Cardiac muscle cell (in vitro differentiated cells and primary cell): ENCODE results near the gene TBC1D8. TPM values are rescaled to one million over a fixed set of nuclear protein-coding genes. Genes with fewer than 3 reads are reported as not detected.
"Not testable (repeated sequence)": the region's sequence is repeated elsewhere in the genome, so short reads cannot be mapped to it uniquely, and the experiment has no call there.

Experiments used
- DNase-seq, 2 donors: peaks; one replicate each; pipeline versions ENCODE4 v3.0.0 to v3.0.0-alpha.2; 2010 to 2017; ENCODE audit warnings: low read depth in 1 of 2, low spot score in 1 of 2
- H3K27ac ChIP-seq: fragments of 200-600 bp; sonication (generic); 2 replicates; pipeline ENCODE4 v1.5.1; 2016
- H3K27me3 ChIP-seq: fragments of 200-600 bp; sonication (generic); 2 replicates; pipeline ENCODE4 v1.6.0; 2016; ENCODE audit warnings: control low read depth
- H3K36me3 ChIP-seq: fragments of 200-600 bp; sonication (generic); 2 replicates; pipeline ENCODE4 v1.5.1; 2016; ENCODE audit warnings: control low read depth
- H3K4me1 ChIP-seq: fragments of 200-600 bp; sonication (generic); 2 replicates; pipeline ENCODE4 v1.8.1; 2017; ENCODE audit warnings: low read depth, mild to moderate bottlenecking, mixed run types
- H3K4me3 ChIP-seq: fragments of 200-600 bp; sonication (generic); 2 replicates; pipeline ENCODE4 v1.5.1; 2016; ENCODE audit warnings: mild to moderate bottlenecking
- H3K9me3 ChIP-seq: fragments of 200-600 bp; sonication (generic); 2 replicates; pipeline ENCODE4 v1.5.1; 2017; ENCODE audit warnings: low read depth, mild to moderate bottlenecking, control low read depth
- polyA plus RNA-seq: library from polyadenylated mRNA; unstranded; fragments of >200 nt; fragmentation: Nextera tagmentation; extraction: Ambion mirVana; gene quantifications from 2 replicates; pipeline ENCODE4 v1.2.1, GENCODE V29; 2016
- total RNA-seq: library from RNA; depleted of rRNA; stranded (reverse); fragments of >200 nt; gene quantifications from 2 replicates; pipeline ENCODE4 v1.2.3, GENCODE V29; 2016
- TF ChIP-seq, protein P1 (sequence below): IDR thresholded peaks from 2 replicates; pipeline ENCODE4 v1.5.1; 2012; ENCODE audit warnings: low read depth, mild to moderate bottlenecking, low read length

Gene TBC1D8
- total and polyA plus RNA-seq, 2 experiments from 2014 or later, result 15.2 to 23.2 TPM

- Histone ChIP-seq H3K27me3 (no peaks in the 10 kb centered on the region), H3K9me3 (no peaks in the 10 kb centered on the region), H3K36me3 (no peaks in the 10 kb centered on the region), H3K27ac (no peak overlapping the region), H3K4me3 (no peak overlapping the region), H3K4me1 (no peaks in the 10 kb centered on the region)
- TF ChIP-seq, protein P1, sequence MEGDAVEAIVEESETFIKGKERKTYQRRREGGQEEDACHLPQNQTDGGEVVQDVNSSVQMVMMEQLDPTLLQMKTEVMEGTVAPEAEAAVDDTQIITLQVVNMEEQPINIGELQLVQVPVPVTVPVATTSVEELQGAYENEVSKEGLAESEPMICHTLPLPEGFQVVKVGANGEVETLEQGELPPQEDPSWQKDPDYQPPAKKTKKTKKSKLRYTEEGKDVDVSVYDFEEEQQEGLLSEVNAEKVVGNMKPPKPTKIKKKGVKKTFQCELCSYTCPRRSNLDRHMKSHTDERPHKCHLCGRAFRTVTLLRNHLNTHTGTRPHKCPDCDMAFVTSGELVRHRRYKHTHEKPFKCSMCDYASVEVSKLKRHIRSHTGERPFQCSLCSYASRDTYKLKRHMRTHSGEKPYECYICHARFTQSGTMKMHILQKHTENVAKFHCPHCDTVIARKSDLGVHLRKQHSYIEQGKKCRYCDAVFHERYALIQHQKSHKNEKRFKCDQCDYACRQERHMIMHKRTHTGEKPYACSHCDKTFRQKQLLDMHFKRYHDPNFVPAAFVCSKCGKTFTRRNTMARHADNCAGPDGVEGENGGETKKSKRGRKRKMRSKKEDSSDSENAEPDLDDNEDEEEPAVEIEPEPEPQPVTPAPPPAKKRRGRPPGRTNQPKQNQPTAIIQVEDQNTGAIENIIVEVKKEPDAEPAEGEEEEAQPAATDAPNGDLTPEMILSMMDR, result no peak
- no peak for DNase-seq
Observed at GRCh38 chr2:101173707-101174295, 22.6 kb upstream of the TBC1D8 start.

- not testable (repeated sequence) for H3K36me3 ChIP-seq, H3K27me3 ChIP-seq, H3K4me1 ChIP-seq, H3K4me3 ChIP-seq, H3K27ac ChIP-seq, H3K9me3 ChIP-seq, DNase-seq
Observed at GRCh38 chr2:101169822-101170221, 18.6 kb upstream of the TBC1D8 start.

DNA sequence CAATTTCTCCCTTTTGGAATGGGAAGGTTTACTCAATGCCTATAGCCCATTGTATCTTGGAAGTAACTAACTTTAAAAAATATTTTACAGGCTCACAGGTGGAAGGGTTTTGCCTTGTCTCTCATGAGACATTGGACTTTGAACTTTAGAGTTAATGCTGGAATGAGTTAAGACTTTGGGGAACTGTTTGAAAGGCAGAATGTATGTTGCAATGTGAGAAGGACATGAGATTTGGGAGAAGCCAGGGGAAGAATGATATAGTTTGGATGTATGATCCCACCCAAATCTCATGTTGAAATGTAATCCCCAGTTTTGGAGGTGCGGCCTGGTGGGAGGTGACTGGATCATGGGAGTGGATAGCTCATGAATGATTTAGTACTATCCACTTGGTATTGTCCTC lies 17.5 kb upstream of the TBC1D8 start:
- no peaks in the 10 kb centered on the region for H3K4me1 ChIP-seq
- H3K27me3 ChIP-seq, result no peaks in the 10 kb centered on the region
- no peak for DNase-seq
- H3K4me3 ChIP-seq, result no peak overlapping the region
- H3K9me3 ChIP-seq, result no peaks in the 10 kb centered on the region
- no peak overlapping the region for H3K27ac ChIP-seq
- TF ChIP-seq, protein P1, result no peak
- no peaks in the 10 kb centered on the region for H3K36me3 ChIP-seq

DNA sequence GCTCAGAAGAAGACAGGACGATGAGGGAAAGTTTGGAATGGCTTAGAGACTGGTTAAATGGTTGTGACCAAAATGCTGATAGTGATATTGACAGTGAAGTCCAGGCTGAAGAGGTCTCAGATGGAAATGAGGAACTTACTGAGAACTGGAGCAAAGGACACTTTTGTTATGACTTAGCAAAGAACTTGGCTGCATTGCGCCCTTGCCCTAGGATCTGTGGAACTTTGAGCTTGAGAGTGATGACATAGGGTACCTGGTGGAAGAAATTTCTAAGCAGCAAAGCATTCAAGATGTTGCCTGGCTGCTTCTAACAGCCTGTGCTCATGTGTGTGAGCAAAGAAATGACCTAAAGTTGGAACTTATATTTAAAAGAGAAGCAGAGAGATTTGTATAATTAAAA lies 16.4 kb upstream of the TBC1D8 start:
- H3K4me3 ChIP-seq, H3K27me3 ChIP-seq, H3K4me1 ChIP-seq, H3K27ac ChIP-seq, DNase-seq, H3K36me3 ChIP-seq, H3K9me3 ChIP-seq: not testable (repeated sequence)

DNA sequence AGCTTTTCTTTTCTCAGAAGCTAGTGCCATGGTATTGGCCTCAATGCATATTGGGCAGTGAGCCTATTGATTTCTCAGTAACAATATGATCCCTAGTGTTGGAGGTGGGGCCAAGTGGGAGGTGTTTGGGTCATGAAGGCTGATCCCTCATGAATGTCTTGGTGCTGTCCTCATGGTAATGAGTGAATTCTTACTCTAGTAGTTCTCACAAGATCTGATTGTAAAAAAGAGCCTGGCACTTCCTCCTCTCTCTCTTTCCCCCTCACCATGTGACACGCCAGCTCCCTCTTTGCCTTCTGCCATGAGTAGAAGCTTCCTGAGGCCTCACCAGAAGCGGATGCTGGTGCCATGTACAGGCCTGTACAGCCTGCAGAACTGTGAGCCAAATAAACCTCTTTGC lies 12.8 kb upstream of the TBC1D8 start:
- no peak overlapping the region for H3K27ac ChIP-seq
- H3K4me1 ChIP-seq, result no peaks in the 10 kb centered on the region
- no peaks in the 10 kb centered on the region for H3K36me3 ChIP-seq
- H3K4me3 ChIP-seq, result no peak overlapping the region
- TF ChIP-seq, protein P1, result no peak
- no peaks in the 10 kb centered on the region for H3K27me3 ChIP-seq
- DNase-seq, result no peak
- no peaks in the 10 kb centered on the region for H3K9me3 ChIP-seq

DNA sequence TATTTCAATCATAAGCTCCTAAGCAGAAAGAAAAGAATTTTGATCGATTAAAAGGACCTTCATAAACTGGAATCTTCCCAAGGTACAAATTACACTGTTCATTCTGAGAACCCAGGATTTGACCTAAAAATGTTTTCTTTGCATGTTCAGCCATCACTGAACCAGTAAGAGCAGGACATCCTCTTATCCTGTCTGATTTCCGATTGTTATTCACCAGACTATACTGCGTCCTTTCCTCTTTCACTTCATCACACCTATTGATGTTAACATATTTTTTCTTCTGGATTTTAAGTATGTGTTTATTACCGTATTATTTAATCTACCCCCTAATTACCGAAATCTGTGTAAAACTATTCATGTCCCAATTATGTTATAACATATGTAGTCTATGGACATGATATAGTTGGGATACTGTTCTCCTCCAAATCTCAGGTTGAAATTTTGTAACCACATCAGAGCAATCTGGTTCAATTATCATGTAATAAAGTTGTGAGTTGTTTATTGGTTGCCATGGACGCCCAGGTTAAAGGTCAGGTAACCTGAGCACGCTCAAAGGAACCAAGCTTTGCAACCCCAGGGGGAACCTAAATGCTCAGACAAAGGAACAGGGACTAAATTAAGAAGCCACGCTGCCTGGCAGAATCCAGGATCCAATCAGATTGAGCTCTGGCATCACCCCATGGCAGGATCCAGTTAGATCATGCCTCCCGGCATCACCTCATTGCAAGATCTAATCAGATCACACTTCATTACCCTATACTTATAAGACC lies 11.6 kb upstream of the TBC1D8 start:
- Histone ChIP-seq H3K27ac (no peak overlapping the region), H3K36me3 (no peaks in the 10 kb centered on the region), H3K27me3 (no peaks in the 10 kb centered on the region), H3K9me3 (no peaks in the 10 kb centered on the region), H3K4me1 (no peaks in the 10 kb centered on the region), H3K4me3 (no peak overlapping the region)
- TF ChIP-seq, protein P1, result no peak
- DNase-seq, result no peak
